A549 treated with RU486 at 1 μM for 4 hours (cell line): Measurements from ENCODE around the gene ZFP82. TPM values are rescaled to one million over a fixed set of nuclear protein-coding genes. Genes with fewer than 3 reads are reported as not detected.

Experiments used
- total RNA-seq: library from RNA; stranded (reverse); fragments of 200-300 nt; extraction: Qiagen RNA extraction; gene quantifications from 5 replicates; pipeline ENCODE4 v1.2.3, GENCODE V29; 2022; ENCODE audit warnings: low read depth

The ZFP82 gene
- total RNA-seq = 1.2 to 2.4 TPM (median 2.2 TPM) in 5 replicates

DNA sequence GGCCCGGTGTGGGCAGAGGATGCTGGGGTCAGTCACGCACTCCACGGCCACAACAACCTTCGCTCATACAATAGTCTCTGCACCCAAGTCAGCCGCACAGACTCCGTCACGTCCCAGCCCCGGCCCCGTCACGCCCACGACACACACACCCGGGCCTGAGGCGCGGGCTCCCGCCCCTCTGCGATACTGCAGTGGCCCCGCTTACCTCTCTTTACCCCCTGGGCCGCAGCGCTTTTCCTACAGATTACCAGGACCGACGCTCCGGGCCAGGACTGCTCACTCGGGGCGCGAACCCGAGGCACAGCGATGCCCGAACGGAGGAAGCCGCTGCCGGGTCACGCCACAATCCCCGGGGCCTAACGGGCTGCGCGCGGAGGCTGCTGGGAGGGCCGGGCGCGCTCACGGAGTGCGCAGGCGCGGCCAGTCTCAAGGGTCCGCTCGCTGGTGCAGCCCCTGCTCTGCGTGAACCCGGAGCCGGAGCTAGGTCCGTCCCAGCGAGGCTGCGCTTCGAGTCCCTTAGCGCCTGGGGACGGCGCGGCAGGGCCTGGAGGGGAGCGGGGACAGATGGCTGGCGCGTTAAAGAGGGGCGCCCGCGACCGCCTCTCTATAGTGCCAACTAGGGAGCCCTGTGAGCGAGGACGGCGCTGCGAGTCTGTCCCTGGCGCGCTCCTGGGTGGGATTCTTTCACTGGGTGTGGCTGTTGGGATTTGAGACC lies at the start of gene ZFP82:
ZFP82 (minus strand) TSS at position 358 of the 715 bp plus-strand sequence. CDS start 8,855 bp downstream, outside the sequence.

GRCh38 chr19:36378625-36379509 lies 39.6 kb downstream of the ZFP82 start, which contains the start of gene ZFP14:
TSS of gene ZFP14 (minus strand) at chr19:36379201. CDS start at chr19:36367892, 11,309 bp downstream.

Other genes starting within 250 kb of the ZFP82 start
- 3.7 to 4.9 TPM (median 4.2 TPM) in 5 replicates for gene ZNF565, start 204.0 kb downstream of the ZFP82 start, total RNA-seq
- gene ZNF146, start 203.5 kb downstream of the ZFP82 start, total RNA-seq = 87.9 to 180 TPM (median 119 TPM) in 5 replicates
- 2.2 to 3.1 TPM (median 2.3 TPM) in 5 replicates for gene ZFP14, start 39.4 kb downstream of the ZFP82 start, total RNA-seq
- 7.2 to 12.8 TPM (median 9.4 TPM) in 5 replicates for gene ZNF566, start 70.9 kb upstream of the ZFP82 start, total RNA-seq
- gene ZNF260, start 109.6 kb upstream of the ZFP82 start, total RNA-seq = 3.6 to 11.3 TPM (median 7.1 TPM) in 5 replicates
- gene ZNF529, start 154.6 kb upstream of the ZFP82 start, total RNA-seq = 1.6 to 3.4 TPM (median 2.6 TPM) in 5 replicates
- gene ZNF382, start 186.7 kb upstream of the ZFP82 start, total RNA-seq = 0.02 to 0.06 TPM in 2 of 5 replicates, not detected in the others
- gene ZNF461, start 248.2 kb upstream of the ZFP82 start, total RNA-seq = 5.7 to 9.9 TPM (median 8.5 TPM) in 5 replicates